Natural killer cell treated with Interleukin-12 subunit alpha and Interleukin-12 subunit beta and Interleukin-15 and Interleukin-18, amount 100 ng/mL, for 72 hours (primary cell): ENCODE data around the gene BBLN. TPM values are rescaled to one million over a fixed set of nuclear protein-coding genes. Genes with fewer than 3 reads are reported as not detected.

Experiments
- ATAC-seq, 2 donors: fragments of 150-1000 bp; cut with Tn5 transposase in 1 of 2; sonication (Bioruptor Pico), chemical (Tn5 transposase) in 1 of 2; 2 replicates each; pipeline ENCODE4 v1.10.0; 2021
- DNase-seq: peaks from one replicate; pipeline ENCODE4 v3.0.0; 2022; ENCODE audit warnings: low spot score
- H3K27ac Mint-ChIP-seq, 2 donors: 1 replicate in 1 of 2; 2 replicates in 1 of 2; pipeline ENCODE4 v1.8.0; 2022; ENCODE audit warnings: mixed read lengths in 2 of 2, mild to moderate bottlenecking in 1 of 2, moderate library complexity in 1 of 2
- H3K27me3 Mint-ChIP-seq, 2 donors: 1 replicate in 1 of 2; 2 replicates in 1 of 2; pipeline ENCODE4 v1.8.0; 2022; ENCODE audit warnings: mixed read lengths in 2 of 2
- H3K36me3 Mint-ChIP-seq: one replicate; pipeline ENCODE4 v1.8.0; 2022; ENCODE audit warnings: mixed read lengths
- H3K4me1 Mint-ChIP-seq, 2 donors: 1 replicate in 1 of 2; 2 replicates in 1 of 2; pipeline ENCODE4 v1.8.0; 2022; ENCODE audit warnings: low read depth in 2 of 2, mixed read lengths in 2 of 2, mild to moderate bottlenecking in 1 of 2
- H3K4me3 Mint-ChIP-seq: one replicate; pipeline ENCODE4 v1.8.0; 2022; ENCODE audit warnings: mixed read lengths
- H3K9me3 Mint-ChIP-seq: 2 replicates; pipeline ENCODE4 v1.8.0; 2022; ENCODE audit warnings: mixed read lengths
- total RNA-seq, 2 donors: library from RNA; stranded (reverse); gene quantifications; one replicate each; pipeline ENCODE4 v1.2.3, GENCODE V29; 2022

Gene BBLN
- total RNA-seq, 2 donors from 2014 or later: 58.1 to 60.4 TPM

DNA sequence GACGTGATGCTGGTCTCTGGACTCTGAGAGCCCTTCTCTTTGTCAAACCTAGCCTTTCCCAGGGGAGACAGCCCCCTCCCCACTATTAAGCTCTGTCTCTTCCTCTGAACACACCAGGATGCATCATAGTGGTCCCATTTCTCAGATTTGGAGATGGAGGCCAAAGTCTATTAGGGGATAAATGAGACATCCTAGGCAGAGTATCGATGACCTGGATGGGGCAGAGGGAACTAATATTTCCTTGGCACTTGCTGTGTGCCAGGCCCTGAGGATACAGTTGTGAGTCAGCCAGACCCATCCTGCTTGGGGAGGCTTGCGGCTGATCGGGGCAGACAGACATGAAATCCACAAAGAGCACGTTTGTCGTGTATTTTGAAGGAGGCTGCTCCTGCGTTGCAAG, 48.3 kb downstream of the BBLN start:
- peaks cover 20 to 26% of the 10 kb centered on the region in 2 donors for H3K27me3 Mint-ChIP-seq
- H3K9me3 Mint-ChIP-seq: no peaks in the 10 kb centered on the region
- H3K4me1 Mint-ChIP-seq: peaks cover 0 to 3% of the 10 kb centered on the region in 2 donors
- no peak overlapping the region for H3K4me3 Mint-ChIP-seq
- no peak overlapping the region for H3K27ac Mint-ChIP-seq
- DNase-seq (no peak), ATAC-seq (no peak)
- no peaks in the 10 kb centered on the region for H3K36me3 Mint-ChIP-seq

DNA sequence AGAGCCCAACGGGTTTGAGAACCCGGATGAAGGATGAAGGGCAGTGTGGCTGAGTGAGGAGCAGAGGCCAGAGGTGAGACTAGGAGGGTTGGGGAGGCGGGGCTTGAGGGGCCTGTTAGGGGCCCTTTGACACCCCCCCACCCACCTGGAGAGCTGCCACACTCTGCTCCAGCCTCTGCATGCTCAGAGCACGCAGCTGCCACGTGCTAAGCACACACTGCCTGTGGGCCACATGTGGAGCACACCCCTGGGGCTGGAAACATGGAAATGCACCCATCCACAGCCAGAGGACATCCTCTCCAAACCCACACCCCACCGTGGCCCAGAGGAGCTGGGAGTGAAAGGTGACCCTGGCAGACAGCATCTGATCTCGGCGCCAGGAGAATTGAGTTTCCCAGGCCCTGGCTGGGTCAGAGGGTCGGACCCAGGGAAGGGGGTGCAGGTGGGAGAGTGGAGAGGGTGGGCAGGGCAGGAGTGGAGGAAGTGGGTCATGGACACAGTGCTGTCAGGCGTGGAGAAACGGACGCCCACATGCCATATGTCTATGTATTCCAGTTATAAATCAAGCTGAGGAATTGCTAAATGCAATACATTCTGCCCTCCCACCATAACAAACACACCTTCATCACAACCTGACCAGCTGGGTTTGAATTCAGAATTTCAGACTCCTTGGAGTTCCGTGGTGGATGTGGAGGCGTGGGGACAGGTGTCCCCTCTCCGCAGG, 49.0 kb downstream of the BBLN start:
- H3K4me3 Mint-ChIP-seq: no peak overlapping the region

DNA sequence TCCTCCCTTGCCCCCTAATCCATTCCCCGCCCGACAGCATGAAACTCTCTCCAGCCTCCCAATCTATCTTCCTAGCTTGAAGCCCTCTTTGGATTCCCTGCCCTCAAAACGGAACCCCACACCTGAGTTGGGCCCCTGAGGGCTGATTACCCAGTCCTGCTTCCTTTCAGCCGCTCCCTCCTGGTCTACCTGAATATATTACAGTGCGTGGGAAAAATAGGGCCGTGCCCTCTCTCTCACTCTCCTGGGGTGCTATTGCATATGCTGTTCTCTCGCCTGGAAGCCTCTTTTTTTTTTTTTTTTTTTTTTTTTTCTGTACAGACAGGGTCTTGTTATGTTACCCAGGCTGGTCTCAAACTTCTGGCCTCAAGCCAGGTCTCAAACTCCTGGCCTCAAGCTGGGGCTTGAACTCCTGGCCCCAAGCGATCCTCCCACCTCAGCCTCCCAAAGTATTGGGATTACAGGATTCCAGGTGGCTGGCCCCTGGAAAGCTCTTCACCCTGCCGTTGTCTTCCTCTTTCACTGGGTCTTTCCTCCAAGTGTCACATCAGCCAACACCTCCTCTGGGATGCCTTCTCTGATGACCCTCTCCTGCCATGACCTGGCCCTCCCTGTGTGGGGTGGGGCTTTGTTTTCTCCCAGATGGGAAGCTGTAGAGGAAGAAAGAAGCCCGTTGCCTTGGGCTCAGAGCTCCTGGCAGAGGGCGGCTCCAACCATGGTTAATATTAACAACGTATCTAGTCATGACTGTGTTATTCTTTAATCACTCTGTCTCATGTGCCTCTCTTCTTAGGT, 51.3 kb downstream of the BBLN start:
- Mint-ChIP-seq H3K9me3 (no peaks in the 10 kb centered on the region), H3K4me1 (no peaks in the 10 kb centered on the region), H3K27me3 (peaks cover 16 to 19% of the 10 kb centered on the region in 2 donors), H3K4me3 (no peak overlapping the region), H3K27ac (no peak overlapping the region), H3K36me3 (no peaks in the 10 kb centered on the region)
- ATAC-seq (no peak), DNase-seq (no peak)

More for the DNA sequence above, 49.0 kb downstream of the BBLN start:
- Mint-ChIP-seq H3K27me3 (peaks cover 20 to 26% of the 10 kb centered on the region in 2 donors), H3K9me3 (no peaks in the 10 kb centered on the region), H3K36me3 (no peaks in the 10 kb centered on the region), H3K4me1 (peaks cover 0 to 3% of the 10 kb centered on the region in 2 donors), H3K27ac (no peak overlapping the region)
- ATAC-seq (no peak), DNase-seq (no peak)

- peaks cover 10 to 13% of the 10 kb centered on the region in 2 donors for H3K27me3 Mint-ChIP-seq
- H3K4me3 Mint-ChIP-seq: no peak overlapping the region
- DNase-seq: no peak
- no peaks in the 10 kb centered on the region for H3K36me3 Mint-ChIP-seq
- ATAC-seq: no peak
- H3K4me1 Mint-ChIP-seq: no peaks in the 10 kb centered on the region
- no peak overlapping the region for H3K27ac Mint-ChIP-seq
- no peaks in the 10 kb centered on the region for H3K9me3 Mint-ChIP-seq
Observed at GRCh38 chr9:128211981-128212281, 51.9 kb downstream of the BBLN start.

Other genes starting within 250 kb of the BBLN start
- 10 to 100 TPM; 17.5 to 44.5 TPM for gene ST6GALNAC4, start 243.2 kb upstream of the BBLN start, total RNA-seq
- gene PIP5KL1, start 229.5 kb upstream of the BBLN start, total RNA-seq: 1 to 10 TPM; 2.7 to 3.7 TPM
- 10 to 100 TPM; 47.9 to 74.4 TPM for gene DPM2, start 222.4 kb upstream of the BBLN start, total RNA-seq
- gene EEIG1, start 179.3 kb upstream of the BBLN start, total RNA-seq: 10 to 100 TPM in 1 of 2 donors, 1 to 10 TPM in 1; 8.2 to 16.4 TPM
- 10 to 100 TPM; 15.7 to 16.4 TPM for gene NAIF1, start 92.9 kb upstream of the BBLN start, total RNA-seq
- 10 to 100 TPM; 15.0 to 23.2 TPM for gene SLC25A25, start 92.0 kb upstream of the BBLN start, total RNA-seq
- 100 to 1,000 TPM in 1 of 2 donors, 10 to 100 TPM in 1; 56.8 to 110 TPM for gene PTGES2, start 32.5 kb upstream of the BBLN start, total RNA-seq
- not detected for gene LCN2, start 10.8 kb upstream of the BBLN start, total RNA-seq
- 100 to 1,000 TPM; 114 to 135 TPM for gene CIZ1, start 31.3 kb downstream of the BBLN start, total RNA-seq
- 1 to 10 TPM in 1 of 2 donors, under 1 TPM in 1; 0.52 to 1.1 TPM for gene DNM1, start 43.1 kb downstream of the BBLN start, total RNA-seq
- 10 to 100 TPM; 66.8 to 68.9 TPM for gene GOLGA2, start 115.7 kb downstream of the BBLN start, total RNA-seq
- 10 to 100 TPM in 1 of 2 donors, 1 to 10 TPM in 1; 7.5 to 20.4 TPM for gene SWI5, start 116.0 kb downstream of the BBLN start, total RNA-seq
- gene TRUB2, start 162.2 kb downstream of the BBLN start, total RNA-seq: 10 to 100 TPM; 28.4 to 38.0 TPM
- gene COQ4, start 162.6 kb downstream of the BBLN start, total RNA-seq: 10 to 100 TPM; 39.6 to 65.7 TPM
- 10 to 100 TPM; 23.5 to 32.3 TPM for gene SLC27A4, start 180.3 kb downstream of the BBLN start, total RNA-seq
- 10 to 100 TPM; 83.6 to 89.4 TPM for gene URM1, start 211.1 kb downstream of the BBLN start, total RNA-seq